WTC11 (cell line): ENCODE data around the gene CACNA1E.
"Not testable (repeated sequence)": the region's sequence is repeated elsewhere in the genome, so short reads cannot be mapped to it uniquely, and the experiment has no call there.

Experiments
- CTCF ChIP-seq: fragments of 200-600 bp; IDR thresholded peaks from 2 replicates; pipeline ENCODE4 v1.8.0; 2022; ENCODE audit warnings: antibody characterized with exemption
- GTF2I ChIP-seq: fragments of 250-450 bp; sonication (Bioruptor Pico); conservative IDR thresholded peaks from 2 replicates; pipeline ENCODE4 v1.4.0; 2021; ENCODE audit warnings: mild to moderate bottlenecking
- ZNF121 ChIP-seq: sonication (generic); formaldehyde crosslinking; IDR thresholded peaks from 2 replicates; pipeline ENCODE4 v1.8.0; 2023; ENCODE audit warnings: missing genetic modification reagents

GRCh38 chr1:181528241-181528640, 44.9 kb downstream of the CACNA1E start:
- TF ChIP-seq CTCF; ZNF121 (CRISPR knock-in tag); GTF2I (CRISPR knock-in tag): not testable (repeated sequence)
